ENCODE data around the gene TMEM169.
"Not testable (repeated sequence)": the region's sequence is repeated elsewhere in the genome, so short reads cannot be mapped to it uniquely, and the experiment has no call there.

The TMEM169 gene

GRCh38 chr2:216071111-216071851 is 10.4 kb upstream of the TMEM169 start:
- DNase-seq (ENCODE audit: low read depth in 2 of 2) = no peak

- DNase-seq (ENCODE audit: low read depth in 2 of 2) = no peak
These were observed 9.2 kb upstream of the TMEM169 start for GRCh38 chr2:216072473-216072872.

- no peak for DNase-seq (ENCODE audit: low read depth in 2 of 2)
These were observed 7.9 kb upstream of the TMEM169 start for GRCh38 chr2:216073773-216074172.

- DNase-seq (ENCODE audit: low read depth in 2 of 2) = no peak
These were observed 7.3 kb upstream of the TMEM169 start for GRCh38 chr2:216074380-216074779.

GRCh38 chr2:216074794-216075193 is 6.9 kb upstream of the TMEM169 start:
- no peak for DNase-seq (ENCODE audit: low read depth in 2 of 2)

GRCh38 chr2:216075510-216076485 is 5.9 kb upstream of the TMEM169 start:
- DNase-seq (ENCODE audit: low read depth in 2 of 2) = no peak

GRCh38 chr2:216078776-216079175 is 2.9 kb upstream of the TMEM169 start:
- DNase-seq (ENCODE audit: low read depth in 2 of 2) = no peak

- not testable (repeated sequence) for DNase-seq (ENCODE audit: low read depth in 2 of 2)
These were observed 1.7 kb upstream of the TMEM169 start for GRCh38 chr2:216080048-216080447.

- DNase-seq (ENCODE audit: low read depth in 2 of 2) = no peak
These were observed 707 bp upstream of the TMEM169 start for GRCh38 chr2:216081012-216081411.

- no peak for DNase-seq (ENCODE audit: low read depth in 2 of 2)
These were observed 495 bp downstream of the TMEM169 start for GRCh38 chr2:216082117-216082711.

GRCh38 chr2:216082805-216083204 is 1.1 kb downstream of the TMEM169 start:
- DNase-seq (ENCODE audit: low read depth in 2 of 2) = no peak

- DNase-seq (ENCODE audit: low read depth in 2 of 2) = no peak
These were observed 2.0 kb downstream of the TMEM169 start for GRCh38 chr2:216083464-216084281.

- no peak for DNase-seq (ENCODE audit: low read depth in 2 of 2)
These were observed 2.8 kb downstream of the TMEM169 start for GRCh38 chr2:216084547-216084946.

GRCh38 chr2:216086207-216086893 is 4.6 kb downstream of the TMEM169 start:
- no peak for DNase-seq (ENCODE audit: low read depth in 2 of 2)

- DNase-seq (ENCODE audit: low read depth in 2 of 2) = no peak
These were observed 8.7 kb downstream of the TMEM169 start for GRCh38 chr2:216090369-216090786.

- DNase-seq (ENCODE audit: low read depth in 2 of 2) = no peak
These were observed 10.9 kb downstream of the TMEM169 start for GRCh38 chr2:216092646-216093045.

- DNase-seq (ENCODE audit: low read depth in 2 of 2) = no peak
These were observed 13.0 kb downstream of the TMEM169 start for GRCh38 chr2:216094701-216095100.

GRCh38 chr2:216098421-216099334 is 17.0 kb downstream of the TMEM169 start:
- no peak for DNase-seq (ENCODE audit: low read depth in 2 of 2)

- DNase-seq (ENCODE audit: low read depth in 2 of 2) = no peak
These were observed 19.4 kb downstream of the TMEM169 start for GRCh38 chr2:216101109-216101508.

GRCh38 chr2:216103213-216103612 is 21.5 kb downstream of the TMEM169 start:
- no peak for DNase-seq (ENCODE audit: low read depth in 2 of 2)

All from activated CD4-positive, alpha-beta T cell treated with anti-CD3 and anti-CD28 coated beads for 24 hours (primary cell).